ENCODE measurements around the gene CC2D2A. TPM values are rescaled to one million over a fixed set of nuclear protein-coding genes. Genes with fewer than 3 reads are reported as not detected.

CC2D2A gene
- total RNA-seq, 1 donor from 2014 or later, result 2.8 TPM

DNA sequence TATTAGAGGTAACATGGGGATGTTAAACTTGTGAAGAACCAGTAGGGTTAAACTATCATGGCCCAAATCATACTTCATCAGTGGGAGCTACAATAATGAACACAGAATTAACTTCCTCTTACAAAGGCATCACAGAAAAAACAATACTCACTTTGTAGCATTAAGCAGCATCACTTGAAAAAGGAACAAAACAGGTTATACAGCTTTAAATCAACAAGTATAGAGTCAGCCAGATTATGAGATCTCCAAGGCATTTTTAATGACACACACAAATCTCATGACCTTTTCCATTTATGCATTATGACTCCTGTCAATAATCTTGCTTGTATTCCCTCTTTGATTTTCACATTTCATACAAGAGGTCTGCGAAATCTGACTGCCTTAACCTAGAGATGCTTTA is 167.1 kb downstream of the CC2D2A start:
- DNase-seq (ENCODE audit: low read depth in 2 of 2), result no peak

- no peak for DNase-seq (ENCODE audit: low read depth in 2 of 2)
Observed at GRCh38 chr4:15638418-15638817, 168.7 kb downstream of the CC2D2A start.

- DNase-seq (ENCODE audit: low read depth in 2 of 2), result no peak
Observed at GRCh38 chr4:15648600-15648999, 178.9 kb downstream of the CC2D2A start.

- peak; percentile 54 to 56 for DNase-seq (ENCODE audit: low read depth in 2 of 2)
Observed at GRCh38 chr4:15649914-15650545, 180.3 kb downstream of the CC2D2A start.

Other genes starting within 250 kb of the CC2D2A start
- gene C1QTNF7, start 41.8 kb upstream of the CC2D2A start, total RNA-seq, result not detected in 2 replicates
- 68.4 and 97.8 TPM in 2 replicates for gene FBXL5, start 185.5 kb downstream of the CC2D2A start, total RNA-seq
- 19.2 and 28.4 TPM in 2 replicates for gene FAM200B, start 211.9 kb downstream of the CC2D2A start, total RNA-seq
- 44.7 and 59.3 TPM in 2 replicates for gene BST1, start 233.2 kb downstream of the CC2D2A start, total RNA-seq